Limb (tissue), 2 donors: Measurements from ENCODE around the gene ADAMTS13.

Experiments
- DNase-seq, 2 donors: peaks; one replicate each; pipeline ENCODE4 v3.0.0-alpha.2; 2016; ENCODE audit errors: extremely low spot score in 2 of 2

The ADAMTS13 gene

DNA sequence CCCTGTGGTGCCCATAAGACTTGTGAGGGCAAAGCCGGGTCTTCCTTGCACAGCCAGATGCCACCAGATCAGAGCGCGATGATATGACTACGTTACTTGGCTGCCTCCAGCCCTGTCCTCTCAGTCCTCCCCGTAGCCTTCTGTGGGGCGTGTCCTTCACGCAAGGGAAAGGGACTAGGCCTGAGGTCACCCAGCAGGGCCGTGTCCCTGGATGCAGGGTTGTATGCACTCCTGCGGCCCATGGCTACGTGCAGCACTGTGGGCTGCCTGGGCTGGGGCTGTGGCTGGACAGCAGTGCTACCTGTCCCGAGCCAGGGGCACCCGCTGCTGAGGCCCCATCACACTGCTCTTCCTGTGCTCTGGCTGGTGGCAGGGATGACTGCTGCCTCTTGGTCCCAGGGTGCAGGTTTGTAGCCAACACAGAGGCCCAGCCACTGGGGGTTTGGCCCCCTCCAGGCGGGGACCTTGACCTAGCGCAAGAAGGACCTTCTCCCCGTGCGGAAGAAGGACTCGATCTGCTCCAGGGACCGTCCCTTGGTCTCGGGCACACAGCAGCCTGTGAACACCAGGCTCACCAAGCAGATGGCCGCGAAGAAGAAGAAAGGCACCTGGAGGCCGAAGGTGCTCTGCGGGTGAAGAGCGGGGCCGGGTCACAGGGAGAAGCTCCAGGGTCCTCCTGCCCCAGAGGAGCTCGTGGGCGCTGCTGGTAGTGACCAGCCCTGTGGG, 49.5 kb downstream of the ADAMTS13 start:
- DNase-seq = no peak

DNA sequence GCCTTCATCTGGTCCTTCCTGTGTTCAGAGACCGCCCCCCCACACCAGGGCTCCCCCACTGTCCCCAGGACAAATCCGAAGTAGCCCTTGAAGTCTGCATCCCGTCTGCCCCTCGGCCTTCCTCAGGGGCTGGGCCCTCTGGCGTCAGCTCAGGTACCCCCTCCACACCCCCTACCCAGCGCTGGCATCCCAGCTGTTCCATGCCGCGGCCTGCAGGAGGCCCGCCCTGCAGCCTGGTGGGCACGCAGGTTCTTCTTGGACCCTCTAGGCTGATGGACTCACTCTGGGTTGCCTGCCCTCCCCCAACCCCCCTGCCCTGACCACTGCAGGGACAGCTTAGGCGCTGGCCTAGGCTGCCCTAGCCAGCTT, 50.1 kb downstream of the ADAMTS13 start:
- no peak for DNase-seq

DNA sequence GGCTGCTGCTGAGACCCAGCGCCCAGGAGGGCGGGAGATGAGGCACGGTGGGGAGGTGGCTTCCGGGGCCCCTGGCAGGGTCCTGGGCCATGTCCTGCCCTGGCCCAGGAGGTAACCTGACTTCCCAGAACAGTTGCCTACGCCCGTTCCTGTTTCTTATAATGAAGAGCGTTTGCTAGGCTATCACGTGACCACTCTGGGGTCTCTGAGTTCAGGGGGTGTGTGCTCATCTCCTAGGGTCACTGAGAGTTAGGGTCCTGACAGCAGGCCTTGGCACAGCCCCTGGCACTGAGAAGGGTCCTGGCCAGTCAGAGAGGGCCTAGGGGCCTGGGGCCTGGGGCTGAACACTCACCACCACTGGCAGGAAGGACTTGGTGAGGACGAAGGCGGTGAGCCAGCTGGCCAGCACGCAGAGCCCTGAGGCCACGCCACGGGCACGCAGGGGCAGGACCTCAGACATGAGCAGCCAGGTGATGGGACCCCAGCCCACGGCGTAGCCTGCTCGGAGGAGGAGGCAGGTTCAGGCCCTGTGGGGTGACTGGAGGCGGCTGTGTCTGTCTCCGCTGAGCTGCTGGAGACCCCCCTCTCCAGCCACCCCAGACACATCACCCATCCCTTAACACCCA, 50.7 kb downstream of the ADAMTS13 start:
- no peak for DNase-seq

DNA sequence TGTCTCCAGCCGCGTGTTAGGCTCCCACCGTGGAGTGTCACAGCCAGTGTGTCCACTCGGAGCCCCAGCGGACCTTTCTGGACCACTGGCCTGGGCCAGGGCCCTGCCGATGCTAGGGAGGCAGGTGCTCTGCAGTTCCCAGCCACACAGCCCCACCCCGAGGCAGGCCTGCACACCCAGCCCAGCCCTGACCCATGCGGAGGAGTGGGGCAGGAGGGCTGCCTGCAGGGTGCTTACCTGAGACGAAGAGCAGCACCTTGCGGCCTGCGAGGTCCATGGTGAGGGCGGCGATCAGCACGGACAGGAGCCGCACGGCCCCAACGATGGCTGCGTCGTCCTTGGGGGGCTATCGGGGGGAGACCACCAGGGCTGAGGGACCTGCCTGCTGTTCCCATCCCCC, 51.6 kb downstream of the ADAMTS13 start:
- no peak for DNase-seq

DNA sequence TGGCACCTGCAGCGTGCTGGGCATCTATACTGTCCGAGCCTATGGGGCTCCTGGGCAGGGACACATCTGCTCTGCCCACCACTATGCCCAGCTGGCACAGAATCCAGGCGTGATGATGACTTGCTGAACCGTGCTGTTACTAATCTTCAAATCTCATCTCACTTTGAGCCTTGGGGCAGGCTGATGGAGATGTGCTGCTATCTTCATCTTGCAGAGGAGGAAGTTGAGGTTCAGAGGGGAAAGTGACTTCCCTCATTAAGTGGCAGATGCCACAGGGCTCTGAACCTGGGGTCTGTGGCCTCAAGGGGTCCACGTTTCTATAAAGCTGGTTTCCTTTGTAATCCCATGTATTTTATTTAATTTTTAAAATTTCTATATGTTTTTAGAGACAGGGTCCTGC, 52.0 kb downstream of the ADAMTS13 start:
- no peak for DNase-seq

DNA sequence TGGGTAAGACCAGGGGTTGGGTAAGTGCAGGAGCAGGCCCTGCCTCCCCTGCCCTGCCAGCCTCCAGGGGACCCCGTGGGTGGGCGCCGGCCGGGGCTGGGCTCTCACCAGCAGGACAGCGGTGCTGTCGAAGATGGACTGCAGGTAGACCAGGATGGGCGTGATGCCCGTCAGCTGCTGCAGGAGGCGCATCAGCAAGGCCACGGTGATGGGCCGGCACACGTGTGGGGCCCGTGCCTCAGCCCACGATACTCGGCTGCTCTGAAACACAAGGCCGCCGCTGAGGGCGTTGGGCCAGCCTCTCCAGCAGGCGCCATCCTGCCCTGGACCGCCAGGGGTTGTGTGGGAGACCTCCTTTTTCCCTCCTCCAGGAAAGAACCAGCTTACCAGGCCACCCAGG, 52.7 kb downstream of the ADAMTS13 start:
- DNase-seq = no peak

DNA sequence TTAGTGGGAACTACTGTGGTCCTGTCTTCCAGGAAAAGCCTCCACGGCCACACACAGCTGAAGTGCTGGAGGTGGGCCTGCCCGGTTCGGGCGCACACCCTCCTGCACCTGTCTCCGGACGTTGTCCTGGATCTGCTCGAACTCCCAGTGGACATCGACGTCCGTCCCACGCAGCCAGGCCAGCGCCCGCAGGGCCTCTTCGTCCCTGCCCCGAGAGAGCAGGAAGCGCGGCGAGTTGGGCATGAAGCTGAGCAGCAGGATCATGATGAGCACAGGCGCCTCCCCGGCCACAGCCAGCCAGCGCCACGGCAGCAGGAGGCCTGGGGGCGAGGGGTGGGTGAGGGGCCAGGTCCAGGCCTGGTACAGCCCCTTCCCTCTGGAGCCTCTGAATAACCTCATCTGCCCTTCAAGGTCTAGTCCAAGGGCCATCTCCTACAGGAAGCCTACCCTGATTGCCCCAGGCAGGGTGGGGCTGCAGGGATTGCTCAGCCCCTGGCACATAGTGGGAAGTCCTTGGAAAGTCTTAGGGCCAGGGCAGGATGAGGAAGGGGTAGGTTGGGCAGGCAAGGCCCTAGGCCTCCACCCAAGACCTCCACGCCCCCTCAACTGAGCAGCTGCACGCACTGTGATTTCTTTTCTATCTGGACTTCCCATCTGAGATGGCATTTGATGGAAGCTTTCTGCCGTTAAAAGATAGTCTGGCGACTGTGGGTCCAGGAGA, 53.3 kb downstream of the ADAMTS13 start:
- no peak for DNase-seq

DNA sequence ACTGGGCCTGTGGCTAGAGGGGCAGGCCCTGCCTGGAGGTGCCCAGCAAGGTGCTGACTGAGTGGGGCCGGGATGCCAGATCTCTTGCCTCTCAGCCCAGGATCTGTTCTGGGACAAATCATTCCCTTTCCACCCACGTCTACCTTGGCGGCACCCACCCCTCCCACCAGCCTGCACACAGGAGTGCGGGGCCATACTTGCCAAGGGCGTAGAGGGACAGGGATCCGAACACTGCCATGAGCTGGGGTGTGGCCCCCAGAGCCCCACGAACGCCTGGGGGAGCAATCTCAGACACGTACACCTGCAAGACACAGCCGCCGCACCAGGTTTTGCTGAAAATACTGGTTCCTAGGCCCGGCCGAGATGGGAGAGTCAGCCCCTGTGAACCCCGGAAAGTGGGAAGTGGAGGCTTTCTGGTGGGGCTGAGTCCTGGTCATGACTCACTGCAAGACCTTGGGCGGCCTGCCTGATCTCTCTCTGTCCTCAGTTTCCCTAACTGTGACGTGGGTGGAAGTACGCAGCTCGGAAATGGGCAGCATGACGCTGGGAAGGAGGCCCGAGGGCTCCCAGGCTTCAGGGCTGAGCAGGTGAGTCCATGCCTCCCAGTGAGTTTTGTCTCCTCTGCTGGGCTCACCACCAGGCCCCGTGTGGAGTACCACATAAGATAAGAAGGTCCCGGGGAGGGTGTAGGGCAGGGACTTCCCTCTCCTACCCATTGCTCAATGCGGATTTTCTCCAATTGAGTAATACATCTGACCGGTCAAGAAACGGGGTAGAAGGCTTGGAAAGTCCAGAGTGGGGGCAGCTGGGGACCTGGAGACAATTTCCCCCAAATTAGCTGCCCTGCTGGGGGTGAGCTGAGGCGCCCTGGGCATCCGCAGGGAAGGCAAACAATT, 54.1 kb downstream of the ADAMTS13 start:
- DNase-seq = no peak

DNA sequence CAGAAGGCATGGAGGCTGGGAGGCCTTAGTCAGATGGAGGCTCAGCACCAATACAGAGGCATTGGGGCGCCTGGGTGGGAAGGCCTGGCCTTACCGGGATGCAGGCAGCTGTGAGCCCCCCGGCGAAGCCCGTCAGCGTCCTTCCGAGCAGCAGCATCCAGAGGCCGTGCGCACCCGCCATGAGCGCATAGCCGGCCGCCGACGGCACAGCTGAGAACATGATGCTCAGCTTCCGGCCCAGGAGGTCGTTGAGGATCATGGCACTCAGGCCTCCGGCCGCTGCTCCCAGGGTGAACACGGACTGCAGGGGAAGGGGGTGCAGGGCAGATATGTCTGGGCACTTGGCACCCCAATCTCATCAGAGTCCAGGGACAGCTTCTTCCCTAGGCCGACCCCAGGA, 54.8 kb downstream of the ADAMTS13 start:
- DNase-seq = no peak

DNA sequence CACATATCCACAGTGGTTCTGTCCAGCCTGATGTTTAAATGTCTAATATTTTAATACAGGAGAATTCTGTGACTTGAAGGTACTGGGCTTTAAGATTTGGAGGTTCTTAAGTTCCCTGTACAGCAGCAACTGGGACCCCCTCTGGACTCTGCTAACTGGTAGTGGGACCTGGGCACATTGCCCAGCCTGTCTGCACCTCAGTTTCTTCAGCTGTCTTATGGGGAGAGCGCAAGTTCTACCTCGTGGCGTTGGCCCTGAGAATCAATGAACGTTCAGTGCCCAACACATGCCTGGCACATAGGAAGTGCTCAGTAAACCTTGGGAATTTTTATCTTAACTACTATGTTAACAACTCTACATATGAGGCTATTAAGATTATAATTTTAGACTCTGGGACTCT, 55.3 kb downstream of the ADAMTS13 start:
- no peak for DNase-seq

DNA sequence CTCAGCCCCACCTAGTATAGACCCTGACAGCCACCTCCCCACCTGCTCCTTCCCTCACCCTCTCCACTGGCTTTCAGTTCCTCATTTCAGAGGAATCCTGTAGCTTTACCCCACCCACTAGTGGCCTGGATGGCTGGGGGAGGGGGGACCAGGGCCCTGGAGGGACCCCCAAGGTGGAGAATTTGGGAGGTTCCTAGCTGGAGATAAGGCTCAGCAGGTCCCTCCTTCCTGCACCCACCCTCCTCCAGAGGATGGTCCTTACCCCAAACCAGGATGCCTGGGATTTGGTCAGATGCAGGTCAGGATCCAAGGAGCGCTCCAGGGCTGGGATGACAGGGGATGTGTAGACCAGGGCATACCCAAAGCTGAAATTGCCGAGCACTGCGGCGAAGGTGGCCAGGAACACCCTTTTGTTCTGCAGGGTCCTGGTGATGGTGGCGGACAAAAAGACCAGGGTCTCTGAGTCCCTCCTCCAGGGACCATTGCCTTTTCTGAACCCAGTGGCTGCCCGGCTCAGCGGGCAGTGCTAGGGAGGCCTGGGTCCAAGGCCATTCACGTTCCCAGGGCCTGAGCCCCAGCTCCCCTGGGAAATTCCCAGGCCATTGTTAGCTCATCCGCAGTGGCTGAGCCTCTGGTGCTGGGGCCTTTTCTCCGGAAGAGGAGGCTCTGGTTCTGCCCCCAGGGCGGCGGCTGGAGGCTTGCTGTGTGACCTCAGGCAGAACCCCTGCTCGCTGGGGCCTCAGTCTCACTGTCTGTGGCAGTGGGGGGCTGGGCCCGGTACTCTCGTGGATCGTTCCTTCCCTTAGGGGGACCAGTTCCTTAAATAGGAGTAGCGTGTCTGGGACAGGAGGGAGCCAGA, 56.1 kb downstream of the ADAMTS13 start:
- no peak for DNase-seq

DNA sequence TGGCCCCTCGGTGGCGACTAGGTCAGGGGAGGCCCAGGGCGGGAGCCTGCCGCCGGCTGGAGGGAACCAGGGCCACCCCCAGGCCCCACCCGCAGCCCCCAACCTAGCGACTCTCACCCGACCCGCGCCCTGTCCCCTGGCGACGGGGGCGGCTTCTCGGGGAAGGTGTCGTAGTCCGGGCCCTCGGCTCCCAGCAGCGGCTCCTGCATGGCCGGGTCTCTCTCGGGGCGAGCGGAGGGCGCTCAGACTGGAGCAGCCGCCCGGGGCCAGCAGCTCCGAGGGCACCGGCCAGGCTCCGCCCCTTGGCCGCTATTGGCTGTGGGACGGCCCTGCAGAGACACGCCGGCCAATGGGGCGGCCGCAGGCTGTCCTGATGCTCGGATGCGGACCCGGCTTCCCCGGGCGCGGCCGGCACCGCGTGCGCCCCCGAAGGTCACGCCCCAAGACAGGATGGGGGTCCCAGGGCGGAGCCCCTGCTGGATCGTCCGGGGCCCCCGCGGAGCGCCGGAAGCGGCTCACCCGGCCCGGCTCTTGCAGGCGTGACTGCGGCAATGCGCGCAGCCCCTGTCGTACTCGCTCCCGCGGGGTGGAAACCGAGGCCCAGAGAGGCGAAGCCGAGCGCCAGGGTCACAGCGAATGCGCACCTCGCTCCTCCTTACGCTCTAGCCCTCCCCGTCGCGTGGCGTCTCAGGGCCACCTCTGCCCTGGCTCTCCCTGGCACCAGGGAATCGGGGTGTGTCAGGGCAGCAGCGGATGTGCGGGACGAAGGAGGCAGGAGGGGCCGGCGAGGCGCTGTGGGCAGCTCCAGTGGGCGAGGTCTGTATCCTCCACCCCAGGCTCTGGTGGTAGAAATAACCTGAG, 56.9 kb downstream of the ADAMTS13 start, which contains the start of gene SLC2A6:
Gene SLC2A6 (minus strand): TSS at position 249 of the 861 bp plus-strand sequence. CDS start 40 bp downstream, at position 209.
- peak; percentile 70 to 87 for DNase-seq

DNA sequence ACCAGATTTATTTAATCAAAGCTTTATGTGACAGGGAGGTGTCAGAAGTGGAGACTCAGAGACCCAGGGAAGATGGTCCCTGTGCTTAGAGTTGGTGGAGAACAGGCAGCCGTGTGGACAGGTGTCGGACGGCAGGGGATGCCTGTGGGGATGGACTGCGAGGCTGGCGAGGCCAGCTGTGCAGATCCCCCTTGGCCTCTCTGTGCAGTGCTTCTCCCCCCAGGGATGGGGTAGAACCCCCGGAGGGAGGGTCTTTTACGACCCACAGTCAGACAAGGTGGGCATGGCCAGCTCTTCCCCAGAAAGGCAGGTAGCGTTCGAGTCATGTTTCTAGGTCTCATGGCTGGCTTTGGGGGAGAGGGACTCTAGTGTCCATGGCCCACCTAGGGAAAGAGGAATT, 61.4 kb downstream of the ADAMTS13 start:
- DNase-seq = no peak

DNA sequence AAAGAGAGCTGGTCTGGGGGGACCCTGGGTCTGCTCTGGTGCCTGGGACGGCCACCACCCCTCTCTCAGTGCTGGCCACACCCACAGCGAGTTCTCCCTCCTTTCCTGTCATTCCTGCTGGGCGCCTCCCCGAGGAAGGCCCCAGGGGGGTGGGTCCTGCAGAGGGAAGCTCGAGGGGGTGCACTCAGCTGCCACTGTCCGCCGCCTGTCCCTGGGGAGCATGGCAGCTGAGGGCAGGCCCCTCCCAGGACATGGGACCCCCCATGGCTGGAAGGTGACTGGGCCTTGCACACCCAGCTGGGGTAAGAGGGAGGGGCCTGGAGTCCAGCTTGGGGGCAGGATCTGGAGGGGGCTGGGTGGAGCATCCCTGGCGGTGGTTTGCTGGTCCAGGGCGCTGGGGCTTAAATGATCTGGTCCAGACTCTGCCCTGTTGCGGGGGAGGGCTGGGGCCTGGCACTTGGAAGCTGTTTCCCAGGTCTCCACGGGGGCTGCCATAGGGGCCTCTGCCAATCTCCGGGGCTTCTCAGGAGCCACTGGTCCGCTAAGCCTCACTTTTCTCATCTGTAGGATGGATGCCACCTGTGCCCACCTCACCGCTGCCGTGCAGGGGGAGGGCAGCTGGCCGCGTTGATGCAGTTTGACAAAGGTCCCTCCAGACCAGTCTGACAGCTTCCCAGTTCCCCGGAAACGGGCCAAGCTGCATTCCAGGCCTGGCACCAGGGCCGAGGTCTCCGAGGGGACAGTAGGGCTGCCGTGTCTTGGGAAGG, 62.7 kb downstream of the ADAMTS13 start:
- no peak for DNase-seq

DNA sequence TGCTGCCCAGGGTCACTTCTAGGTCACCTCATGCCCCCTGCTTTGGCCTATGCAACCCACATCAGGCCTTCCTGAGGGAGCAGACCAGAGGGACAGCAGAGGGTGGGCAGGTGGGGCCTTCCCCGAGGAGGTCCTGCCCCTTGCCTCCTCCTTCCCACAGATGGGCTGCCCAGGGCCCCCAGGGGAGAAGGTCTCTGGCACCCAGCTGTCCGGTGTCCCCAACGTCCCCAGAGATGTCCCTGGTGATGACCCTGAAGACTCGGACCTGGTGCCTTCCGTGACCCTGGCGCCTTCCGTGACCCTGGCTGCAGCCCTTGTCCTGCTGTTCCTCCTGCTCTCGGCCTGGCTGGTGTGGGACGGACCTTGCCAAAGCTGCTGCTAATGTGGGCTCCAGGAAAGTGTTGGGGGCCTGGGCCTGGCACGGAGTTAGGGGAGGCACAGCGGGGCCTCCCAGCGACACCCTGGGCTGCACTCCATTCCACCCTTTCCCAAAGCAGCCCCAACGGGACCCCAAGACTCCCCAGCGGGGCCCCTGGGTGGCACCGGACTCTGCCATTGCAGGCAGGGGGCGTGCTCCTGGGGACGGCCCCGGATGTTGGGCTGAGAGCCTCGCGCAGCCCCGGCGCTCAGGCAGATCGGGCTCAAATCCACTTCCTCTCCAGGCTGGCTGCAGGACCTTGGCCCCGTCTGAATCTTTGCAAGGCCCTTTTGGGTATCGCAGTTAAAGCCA, 63.5 kb downstream of the ADAMTS13 start:
- no peak for DNase-seq

DNA sequence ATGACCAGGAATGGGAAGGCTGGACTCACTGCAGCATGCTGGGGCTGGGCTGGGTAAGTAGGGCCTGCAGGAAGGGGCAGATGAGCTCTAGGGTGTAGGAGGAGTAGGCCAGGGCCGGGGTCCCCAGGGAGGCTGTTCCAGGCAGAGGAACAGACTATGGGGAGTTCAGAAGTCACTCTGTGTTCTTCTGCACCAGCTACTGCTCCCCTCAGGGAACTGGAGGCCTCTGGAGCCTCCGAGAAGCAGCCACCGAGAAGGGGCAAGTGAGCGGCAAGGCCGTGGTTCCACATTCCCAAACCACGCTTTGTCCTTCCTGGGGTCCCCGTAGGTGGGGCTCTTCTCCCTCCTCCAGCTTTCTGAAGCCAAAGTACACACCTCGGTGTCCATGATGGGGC, 65.2 kb downstream of the ADAMTS13 start:
- DNase-seq = no peak

DNA sequence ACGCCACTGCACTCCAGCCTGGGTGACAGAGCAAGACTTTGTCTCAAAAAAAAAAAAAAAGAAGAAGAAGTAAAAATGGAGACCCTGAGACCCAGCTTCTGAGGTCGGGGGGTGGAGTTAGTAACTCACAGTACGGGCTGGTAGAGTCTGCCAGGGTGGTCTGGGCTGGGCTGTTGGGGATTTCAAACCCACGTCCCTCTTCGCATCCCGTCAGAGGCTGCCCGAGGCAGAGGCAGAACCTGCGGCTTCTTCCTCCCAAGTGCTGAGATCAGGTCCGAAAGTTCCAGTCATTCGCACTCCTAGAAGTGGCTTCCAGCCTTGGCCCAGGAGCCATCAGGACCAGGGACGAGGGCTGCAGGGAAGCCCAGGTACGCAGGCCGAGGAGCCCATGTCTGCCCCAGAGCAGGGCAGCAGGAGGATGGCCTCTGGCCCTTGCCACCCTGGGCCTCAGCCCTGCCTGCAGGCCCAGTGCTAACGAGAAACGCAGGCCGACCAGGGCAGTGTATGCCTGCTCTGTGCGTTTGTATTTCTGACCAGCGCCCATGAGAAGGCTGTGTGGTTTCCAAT, 66.6 kb downstream of the ADAMTS13 start:
- no peak for DNase-seq
